GM12878 (cell line): Measurements from ENCODE around the gene PPP1R14D. TPM values are rescaled to one million over a fixed set of nuclear protein-coding genes. Genes with fewer than 3 reads are reported as not detected.

Experiments
- ATAC-seq: fragments of 200-7000 bp; cut with Tn5 transposase; 3 replicates; pipeline ENCODE4 v1.9.1; 2020; ENCODE audit warnings: mild to moderate bottlenecking, moderate library complexity
- BruUV-seq: library from RNA; stranded (reverse); fragments of 400-500 nt; replicated peaks from 2 replicates; lab custom pipeline; 2021; lab: Mats Ljungman, UMichigan
- CTCF ChIA-PET: fragments of 300-600 bp; sonication (Branson Sonifier 250); formaldehyde crosslinking; extraction: SDS; loops from one replicate; lab custom pipeline; 2021; ENCODE audit warnings: inconsistent platforms; lab: Yijun Ruan, JAX
- POLR2A ChIA-PET: fragments of 350-600 bp; formaldehyde crosslinking; extraction: SDS; loops from one replicate; lab custom pipeline; 2021; ENCODE audit warnings: inconsistent platforms; lab: Charles Lee
- RAD21 ChIA-PET: fragments of 300-600 bp; sonication (Branson Sonifier 250); formaldehyde crosslinking; loops from one replicate; lab custom pipeline; 2023; ENCODE audit warnings: antibody characterized with exemption; ENCODE audit not compliant: unreplicated experiment; lab: Charles Lee
- SMC1A ChIA-PET: fragments of 300-600 bp; sonication (Branson Sonifier 250); formaldehyde crosslinking; loops from one replicate; lab custom pipeline; 2023; ENCODE audit not compliant: unreplicated experiment, uncharacterized antibody; lab: Charles Lee
- DNase-seq: peaks from one replicate; pipeline ENCODE4 v3.0.0-alpha.2; 2011; ENCODE audit warnings: low read depth, low spot score
- FAIRE-seq: peaks from 3 replicates; lab custom pipeline; 2011; peaks lifted over from hg19 to GRCh38; lab: Jason Lieb, UNC
- H2AFZ ChIP-seq: 2 replicates; pipeline ENCODE4 v1.6.0; 2011; ENCODE audit warnings: low read depth, low read length, control low read depth; ENCODE audit not compliant: control insufficient read depth
- H3K27ac ChIP-seq: 2 replicates; pipeline ENCODE4 v1.5.1; 2011; ENCODE audit warnings: control low read depth; ENCODE audit not compliant: control insufficient read depth, insufficient read depth
- H3K27me3 ChIP-seq, 2 experiments: replicated peaks in 1 of 2; 2 replicates each; pipeline versions ENCODE4 v1.6.0 to v1.6.1; 2011; ENCODE audit warnings: low read length in 1 of 2; ENCODE audit not compliant: control insufficient read depth in 2 of 2, insufficient read depth in 2 of 2
- H3K36me3 ChIP-seq, 2 experiments: 2 replicates each; pipeline ENCODE4 v1.5.1; 2011; ENCODE audit warnings: low read length in 1 of 2; ENCODE audit not compliant: control insufficient read depth in 2 of 2, insufficient read depth in 2 of 2
- H3K4me1 ChIP-seq: 2 replicates; pipeline ENCODE4 v1.6.1; 2011; ENCODE audit warnings: mild to moderate bottlenecking, low read length, moderate library complexity, mixed read lengths; ENCODE audit not compliant: control insufficient read depth, insufficient read depth
- H3K4me2 ChIP-seq: 2 replicates; pipeline ENCODE4 v1.6.0; 2011; ENCODE audit warnings: control low read depth; ENCODE audit not compliant: control insufficient read depth, insufficient read depth
- H3K4me3 ChIP-seq: fragments of 200-600 bp; sonication (generic); 2 replicates; pipeline ENCODE4 v1.5.1; 2016
- H3K79me2 ChIP-seq: 2 replicates; pipeline ENCODE4 v1.6.0; 2011; ENCODE audit warnings: low read length; ENCODE audit not compliant: control insufficient read depth, insufficient read depth
- H3K9ac ChIP-seq: 2 replicates; pipeline ENCODE4 v1.8.0; 2011; ENCODE audit warnings: low read length, control low read depth, mixed read lengths; ENCODE audit not compliant: control insufficient read depth, insufficient read depth
- H3K9me3 ChIP-seq: replicated peaks from 3 replicates; pipeline ENCODE4 v1.5.1; 2011; ENCODE audit warnings: mild to moderate bottlenecking, low read length; ENCODE audit not compliant: control insufficient read depth, insufficient read depth
- H4K20me1 ChIP-seq: 2 replicates; pipeline ENCODE4 v1.6.0; 2011; ENCODE audit not compliant: control insufficient read depth, insufficient read depth
- MYC ChIP-seq: IDR thresholded peaks from 2 replicates; pipeline ENCODE4 v1.6.1; 2011; ENCODE audit warnings: mild to moderate bottlenecking, low read length, moderate library complexity, inconsistent platforms; ENCODE audit not compliant: insufficient read depth, insufficient replicate concordance, insufficient read length, severe bottlenecking
- NRF1 ChIP-seq: conservative IDR thresholded peaks from 2 replicates; pipeline ENCODE4 v1.6.1; 2011; ENCODE audit warnings: mild to moderate bottlenecking, low read depth, low read length, improper control_type of control experiment
- RUNX3 ChIP-seq: IDR thresholded peaks from 2 replicates; pipeline ENCODE4 v1.6.1; 2012; ENCODE audit warnings: low read length, inconsistent platforms
- SMAD1 ChIP-seq: fragments of 450-650 bp; IDR thresholded peaks from 2 replicates; pipeline ENCODE4 v1.6.1; 2018; ENCODE audit warnings: mild to moderate bottlenecking, low read depth; ENCODE audit not compliant: partially characterized antibody
- TCF7 ChIP-seq: IDR thresholded peaks from 2 replicates; pipeline ENCODE4 v1.6.1; 2014; ENCODE audit warnings: antibody characterized with exemption, borderline replicate concordance
- WGBS: methylation state at CpG from one replicate; pipeline ENCODE4 v1.1.6; 2016; ENCODE audit warnings: low lambda C conversion rate; ENCODE audit not compliant: insufficient replicate concordance, insufficient coverage; ENCODE audit errors: missing lambda C conversion rate; 5-methylcytosine and 5-hydroxymethylcytosine counted together
- in situ Hi-C: fragments of 300-500 bp; cut with MboI; formaldehyde crosslinking; loops from 9 replicates; pipeline ENCODE4 v1.14.3; 2018; ENCODE audit warnings: mixed read lengths
- intact Hi-C: fragments of 100-400 bp; cut with micrococcal nuclease; formaldehyde crosslinking; loops from one replicate; pipeline ENCODE4 v1.14.2; 2022; ENCODE audit not compliant: unreplicated experiment
- polyA plus RNA-seq, 11 experiments: library from polyadenylated mRNA; depleted of rRNA in 4 of 11; unstranded in 6 of 11; stranded (reverse) in 5 of 11; fragments of >200 nt; fragmentation: Nextera tagmentation in 4 of 11; fragmentation: Illumina TruSeq in 1 of 11; extraction: Ambion mirVana in 4 of 11; extraction: Trizol in 1 of 11; gene quantifications; 1 replicate in 1 of 11; 2 replicates in 10 of 11; pipeline versions ENCODE4 v1.2.1 to v1.2.3, GENCODE V29; 2011 to 2016; ENCODE audit warnings: inconsistent platforms in 2 of 11, missing spikeins in 2 of 11, low read depth in 1 of 11
- total RNA-seq, 4 experiments: library from RNA; depleted of rRNA in 3 of 4; stranded (reverse); fragments of >200 nt in 3 of 4; fragmentation: Illumina TruSeq in 1 of 4; extraction: Trizol in 1 of 4; gene quantifications; 2 replicates each; pipeline versions ENCODE4 v1.2.1 to v1.2.3, GENCODE V29; 2013 to 2021
- TF ChIP-seq, protein P1 (sequence below): fragments of 450-650 bp; IDR thresholded peaks from 2 replicates; pipeline ENCODE4 v1.6.1; 2018; ENCODE audit warnings: borderline replicate concordance, mild to moderate bottlenecking; ENCODE audit not compliant: partially characterized antibody
- TF ChIP-seq, protein P2 (sequence below): IDR thresholded peaks from 2 replicates; pipeline ENCODE4 v1.6.1; 2012; ENCODE audit warnings: improper control_type of control experiment, low read depth, low read length; ENCODE audit not compliant: insufficient replicate concordance

PPP1R14D gene
- total and polyA plus RNA-seq, 10 of the 15 experiments (the other 5 are each of a cell fraction or from before 2014, with no cell fraction given) = 0.10 TPM; not detected in 9

DNA sequence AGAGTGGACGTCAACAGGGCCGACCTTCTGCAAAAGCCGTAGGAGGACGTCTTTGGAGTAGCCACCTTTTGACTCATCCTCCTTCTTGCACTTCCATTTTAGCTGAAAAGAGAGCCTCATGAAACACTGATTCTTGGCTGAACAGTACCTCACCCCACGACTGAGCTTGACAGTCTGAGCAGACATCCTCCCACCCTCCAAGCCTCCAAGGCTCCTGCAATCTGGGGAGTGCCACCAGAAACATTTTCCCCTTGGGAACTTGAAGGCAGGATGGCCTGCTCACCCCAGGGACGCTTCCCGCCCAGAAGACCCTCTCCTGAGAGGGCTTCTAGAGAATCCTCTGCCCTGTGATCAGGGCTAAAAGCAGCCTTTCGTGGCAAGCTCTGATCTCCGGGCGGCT is 53.5 kb downstream of the PPP1R14D start:
- POLR2A ChIA-PET = no interaction called here
- no TSS peak for BruUV-seq
- CTCF ChIA-PET = no interaction called here
- in situ Hi-C loops = no loop called here
- Histone ChIP-seq H3K9ac (no peak overlapping the region), H3K36me3 (peaks cover 2 to 24% of the 10 kb centered on the region in 2 experiments; a peak in 3 of 4 replicates), H4K20me1 (no peaks in the 10 kb centered on the region), H3K79me2 (no peaks in the 10 kb centered on the region), H3K4me3 (no peak overlapping the region), H3K4me2 (no peak overlapping the region), H3K9me3 (no peaks in the 10 kb centered on the region), H3K27ac (no peak overlapping the region), H2AFZ (no peak overlapping the region), H3K27me3 (no peaks in the 10 kb centered on the region), H3K4me1 (peaks cover 10% of the 10 kb centered on the region)
- FAIRE-seq (no peak), DNase-seq (no peak), ATAC-seq (no peak)
- RAD21 ChIA-PET = no interaction called here
- intact Hi-C loops = no loop called here
- SMC1A ChIA-PET = no interaction called here
- 89% methylated on average over 10 of the region's 10 CpGs for WGBS
- TF ChIP-seq TCF7 = no peak

- H3K9ac ChIP-seq = no peak overlapping the region
- ChIA-PET SMC1A (interaction anchor here (1.1 kb wide), 1 partner anchor 9 kb away, joined by 3 read pairs; no protein-coding TSS in a partner anchor), POLR2A (interaction anchor here (0.6 kb wide), 1 partner anchor 415 kb away, joined by 4 read pairs; no protein-coding TSS in a partner anchor)
- TF ChIP-seq, protein P1, sequence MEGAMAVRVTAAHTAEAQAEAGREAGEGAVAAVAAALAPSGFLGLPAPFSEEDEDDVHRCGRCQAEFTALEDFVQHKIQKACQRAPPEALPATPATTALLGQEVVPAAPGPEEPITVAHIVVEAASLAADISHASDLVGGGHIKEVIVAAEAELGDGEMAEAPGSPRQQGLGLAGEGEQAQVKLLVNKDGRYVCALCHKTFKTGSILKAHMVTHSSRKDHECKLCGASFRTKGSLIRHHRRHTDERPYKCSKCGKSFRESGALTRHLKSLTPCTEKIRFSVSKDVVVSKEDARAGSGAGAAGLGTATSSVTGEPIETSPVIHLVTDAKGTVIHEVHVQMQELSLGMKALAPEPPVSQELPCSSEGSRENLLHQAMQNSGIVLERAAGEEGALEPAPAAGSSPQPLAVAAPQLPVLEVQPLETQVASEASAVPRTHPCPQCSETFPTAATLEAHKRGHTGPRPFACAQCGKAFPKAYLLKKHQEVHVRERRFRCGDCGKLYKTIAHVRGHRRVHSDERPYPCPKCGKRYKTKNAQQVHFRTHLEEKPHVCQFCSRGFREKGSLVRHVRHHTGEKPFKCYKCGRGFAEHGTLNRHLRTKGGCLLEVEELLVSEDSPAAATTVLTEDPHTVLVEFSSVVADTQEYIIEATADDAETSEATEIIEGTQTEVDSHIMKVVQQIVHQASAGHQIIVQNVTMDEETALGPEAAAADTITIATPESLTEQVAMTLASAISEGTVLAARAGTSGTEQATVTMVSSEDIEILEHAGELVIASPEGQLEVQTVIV = no peak
- no peak for TF ChIP-seq SMAD1
- TF ChIP-seq, protein P2, sequence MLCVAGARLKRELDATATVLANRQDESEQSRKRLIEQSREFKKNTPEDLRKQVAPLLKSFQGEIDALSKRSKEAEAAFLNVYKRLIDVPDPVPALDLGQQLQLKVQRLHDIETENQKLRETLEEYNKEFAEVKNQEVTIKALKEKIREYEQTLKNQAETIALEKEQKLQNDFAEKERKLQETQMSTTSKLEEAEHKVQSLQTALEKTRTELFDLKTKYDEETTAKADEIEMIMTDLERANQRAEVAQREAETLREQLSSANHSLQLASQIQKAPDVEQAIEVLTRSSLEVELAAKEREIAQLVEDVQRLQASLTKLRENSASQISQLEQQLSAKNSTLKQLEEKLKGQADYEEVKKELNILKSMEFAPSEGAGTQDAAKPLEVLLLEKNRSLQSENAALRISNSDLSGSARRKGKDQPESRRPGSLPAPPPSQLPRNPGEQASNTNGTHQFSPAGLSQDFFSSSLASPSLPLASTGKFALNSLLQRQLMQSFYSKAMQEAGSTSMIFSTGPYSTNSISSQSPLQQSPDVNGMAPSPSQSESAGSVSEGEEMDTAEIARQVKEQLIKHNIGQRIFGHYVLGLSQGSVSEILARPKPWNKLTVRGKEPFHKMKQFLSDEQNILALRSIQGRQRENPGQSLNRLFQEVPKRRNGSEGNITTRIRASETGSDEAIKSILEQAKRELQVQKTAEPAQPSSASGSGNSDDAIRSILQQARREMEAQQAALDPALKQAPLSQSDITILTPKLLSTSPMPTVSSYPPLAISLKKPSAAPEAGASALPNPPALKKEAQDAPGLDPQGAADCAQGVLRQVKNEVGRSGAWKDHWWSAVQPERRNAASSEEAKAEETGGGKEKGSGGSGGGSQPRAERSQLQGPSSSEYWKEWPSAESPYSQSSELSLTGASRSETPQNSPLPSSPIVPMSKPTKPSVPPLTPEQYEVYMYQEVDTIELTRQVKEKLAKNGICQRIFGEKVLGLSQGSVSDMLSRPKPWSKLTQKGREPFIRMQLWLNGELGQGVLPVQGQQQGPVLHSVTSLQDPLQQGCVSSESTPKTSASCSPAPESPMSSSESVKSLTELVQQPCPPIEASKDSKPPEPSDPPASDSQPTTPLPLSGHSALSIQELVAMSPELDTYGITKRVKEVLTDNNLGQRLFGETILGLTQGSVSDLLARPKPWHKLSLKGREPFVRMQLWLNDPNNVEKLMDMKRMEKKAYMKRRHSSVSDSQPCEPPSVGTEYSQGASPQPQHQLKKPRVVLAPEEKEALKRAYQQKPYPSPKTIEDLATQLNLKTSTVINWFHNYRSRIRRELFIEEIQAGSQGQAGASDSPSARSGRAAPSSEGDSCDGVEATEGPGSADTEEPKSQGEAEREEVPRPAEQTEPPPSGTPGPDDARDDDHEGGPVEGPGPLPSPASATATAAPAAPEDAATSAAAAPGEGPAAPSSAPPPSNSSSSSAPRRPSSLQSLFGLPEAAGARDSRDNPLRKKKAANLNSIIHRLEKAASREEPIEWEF = no peak
- no peak for TF ChIP-seq NRF1
- no peak for TF ChIP-seq RUNX3
- TF ChIP-seq MYC = no peak
These were observed 54.6 kb downstream of the PPP1R14D start for GRCh38 chr15:40773902-40774301.

More at GRCh38 chr15:40773902-40774301, 54.6 kb downstream of the PPP1R14D start:
- Histone ChIP-seq H3K4me3 (no peak overlapping the region), H3K27ac (no peak overlapping the region), H3K4me2 (no peak overlapping the region), H3K9me3 (no peaks in the 10 kb centered on the region), H2AFZ (no peak overlapping the region), H3K36me3 (peaks cover 0 to 21% of the 10 kb centered on the region in 2 experiments; a peak in 3 of 4 replicates), H4K20me1 (no peaks in the 10 kb centered on the region), H3K27me3 (no peaks in the 10 kb centered on the region), H3K79me2 (no peaks in the 10 kb centered on the region), H3K4me1 (peaks cover 21% of the 10 kb centered on the region)
- in situ Hi-C loops (no loop called here), intact Hi-C loops (no loop called here)
- ChIA-PET RAD21 (interaction anchor here (1.2 kb wide), 1 partner anchor 84 kb away, joined by 5 read pairs; no protein-coding TSS in a partner anchor), CTCF (interaction anchor here (2.4 kb wide), 1 partner anchor 9 kb away, joined by 12 read pairs; no protein-coding TSS in a partner anchor)
- FAIRE-seq (no peak), ATAC-seq (no peak), DNase-seq (no peak)
- 91% methylated on average over 6 of the region's 6 CpGs for WGBS
- BruUV-seq = no TSS peak
